Vagina (tissue), 2 donors: ENCODE results near the gene SLC19A1.

ENCODE experiments used
- CTCF ChIP-seq, 3 experiments: fragments of 450-650 bp in 2 of 3; fragments of 200-600 bp in 1 of 3; sonication (generic) in 1 of 3; IDR thresholded peaks; one replicate each; pipeline ENCODE4 v1.5.1; 2017 to 2019; ENCODE audit warnings: antibody characterized with exemption in 3 of 3, mild to moderate bottlenecking in 2 of 3, moderate library complexity in 2 of 3
- POLR2A ChIP-seq, 2 donors: fragments of 450-650 bp; IDR thresholded peaks; one replicate each; pipeline ENCODE4 v1.6.1; 2017; ENCODE audit warnings: antibody characterized with exemption in 2 of 2, mild to moderate bottlenecking in 2 of 2, moderate library complexity in 2 of 2
- POLR2AphosphoS5 ChIP-seq, 2 donors: sonication (generic); formaldehyde crosslinking; IDR thresholded peaks; one replicate each; pipeline ENCODE4 v1.9.0; 2017; ENCODE audit warnings: antibody characterized with exemption in 2 of 2, mild to moderate bottlenecking in 2 of 2, low read depth in 1 of 2; ENCODE audit not compliant: insufficient read depth in 1 of 2

- TF ChIP-seq CTCF (IDR thresholded peaks at IDR 0.05), result no peak
- no peak for TF ChIP-seq POLR2A (IDR thresholded peaks at IDR 0.05)
- no peak for TF ChIP-seq POLR2AphosphoS5 (IDR thresholded peaks at IDR 0.05; ENCODE audit: insufficient read depth in 1 of 2, low read depth in 1 of 2)
These were observed 10.6 kb downstream of the SLC19A1 start for GRCh38 chr21:45531393-45532215.
